ENCODE measurements around the gene TRAPPC3L. TPM values are rescaled to one million over a fixed set of nuclear protein-coding genes. Genes with fewer than 3 reads are reported as not detected.

Gene TRAPPC3L
- total and polyA plus RNA-seq, 3 donors from 2014 or later, result 0.37 to 0.39 TPM; not detected in 1

DNA sequence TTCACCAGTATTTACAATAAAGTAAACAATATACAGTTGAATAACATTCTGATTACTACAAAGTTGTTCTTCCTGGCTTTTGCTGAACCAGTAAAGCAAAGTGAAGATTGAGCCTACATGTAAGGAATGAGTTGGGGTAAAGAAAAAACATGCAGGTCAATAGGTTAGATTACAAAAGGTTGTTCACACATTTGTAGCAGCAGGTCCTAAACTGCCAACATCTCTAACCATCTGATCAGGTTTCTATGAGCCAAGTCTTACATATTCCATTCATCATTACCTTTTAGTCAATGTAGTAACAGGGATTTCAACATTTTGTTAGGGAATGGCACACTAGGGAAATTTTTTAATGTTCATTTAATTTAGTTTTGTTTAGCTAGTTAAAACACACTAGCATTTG is 93.6 kb downstream of the TRAPPC3L start:
- DNase-seq, result no peak
- TF ChIP-seq, protein P1, sequence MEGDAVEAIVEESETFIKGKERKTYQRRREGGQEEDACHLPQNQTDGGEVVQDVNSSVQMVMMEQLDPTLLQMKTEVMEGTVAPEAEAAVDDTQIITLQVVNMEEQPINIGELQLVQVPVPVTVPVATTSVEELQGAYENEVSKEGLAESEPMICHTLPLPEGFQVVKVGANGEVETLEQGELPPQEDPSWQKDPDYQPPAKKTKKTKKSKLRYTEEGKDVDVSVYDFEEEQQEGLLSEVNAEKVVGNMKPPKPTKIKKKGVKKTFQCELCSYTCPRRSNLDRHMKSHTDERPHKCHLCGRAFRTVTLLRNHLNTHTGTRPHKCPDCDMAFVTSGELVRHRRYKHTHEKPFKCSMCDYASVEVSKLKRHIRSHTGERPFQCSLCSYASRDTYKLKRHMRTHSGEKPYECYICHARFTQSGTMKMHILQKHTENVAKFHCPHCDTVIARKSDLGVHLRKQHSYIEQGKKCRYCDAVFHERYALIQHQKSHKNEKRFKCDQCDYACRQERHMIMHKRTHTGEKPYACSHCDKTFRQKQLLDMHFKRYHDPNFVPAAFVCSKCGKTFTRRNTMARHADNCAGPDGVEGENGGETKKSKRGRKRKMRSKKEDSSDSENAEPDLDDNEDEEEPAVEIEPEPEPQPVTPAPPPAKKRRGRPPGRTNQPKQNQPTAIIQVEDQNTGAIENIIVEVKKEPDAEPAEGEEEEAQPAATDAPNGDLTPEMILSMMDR (IDR thresholded peaks at IDR 0.05), result no peak
- no peak for TF ChIP-seq POLR2A (IDR thresholded peaks at IDR 0.05)
- Histone ChIP-seq H3K9me3 (no peaks in the 10 kb centered on the region), H3K36me3 (ENCODE audit: low read depth, missing control alignments) (no peaks in the 10 kb centered on the region), H3K27me3 (no peaks in the 10 kb centered on the region), H3K4me1 (no peaks in the 10 kb centered on the region), H3K4me3 (no peak overlapping the region), H3K27ac (no peak overlapping the region)
- intact Hi-C loops (cut with DNase I; ENCODE audit: low total_unique reads), result no loop called here

DNA sequence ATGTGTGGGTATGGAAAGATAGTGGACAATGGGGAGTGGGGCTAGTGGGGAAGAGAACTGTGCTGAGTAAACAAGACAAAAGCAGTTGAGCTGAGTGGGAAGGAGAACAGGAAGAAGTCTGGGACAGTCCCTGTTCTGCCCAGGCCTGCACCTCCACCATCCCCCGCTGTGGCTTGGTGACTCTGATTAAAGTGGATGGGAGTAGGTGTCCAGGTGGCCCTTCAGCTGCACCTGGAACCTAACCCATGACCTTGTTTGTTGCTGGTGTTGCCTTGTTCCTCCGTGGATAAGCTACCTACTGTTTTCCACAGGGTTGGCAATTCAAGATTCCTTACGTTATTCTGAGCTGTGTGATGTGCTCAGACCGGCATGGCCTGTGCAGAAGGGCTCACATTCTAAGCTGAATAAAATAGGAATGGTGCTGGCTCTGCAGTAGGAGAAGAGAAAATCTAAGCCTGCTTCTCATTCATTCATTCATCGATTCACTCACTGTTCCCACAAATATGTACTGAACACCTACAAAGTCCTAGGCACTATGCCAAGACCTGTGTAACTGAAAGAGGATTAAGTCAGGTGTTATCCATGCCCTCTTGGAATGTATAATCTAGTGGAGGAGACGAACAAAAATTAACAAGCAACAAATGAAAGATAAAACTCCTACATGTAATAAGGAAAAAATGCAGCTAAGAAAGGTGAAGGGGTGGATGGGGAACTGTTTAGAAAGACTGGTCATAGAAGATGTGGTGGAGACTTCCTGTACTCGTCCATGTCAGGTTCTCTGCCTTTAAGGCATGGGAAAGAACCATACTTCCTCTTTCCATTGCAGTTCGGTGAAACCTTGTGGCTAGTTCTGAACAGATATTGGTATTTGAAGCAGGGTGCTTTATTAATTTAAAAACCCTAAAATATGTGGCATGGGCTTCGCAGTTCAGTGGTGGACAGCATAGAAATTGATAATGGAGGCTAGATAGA is 94.4 kb downstream of the TRAPPC3L start:
- Histone ChIP-seq H3K27ac (no peak overlapping the region), H3K4me1 (no peaks in the 10 kb centered on the region), H3K36me3 (ENCODE audit: low read depth, missing control alignments) (no peaks in the 10 kb centered on the region), H3K27me3 (no peaks in the 10 kb centered on the region), H3K9me3 (no peaks in the 10 kb centered on the region), H3K4me3 (no peak overlapping the region)
- WGBS, 2 donors, result 84 to 86% methylated on average over 9 of the region's 9 CpGs
- intact Hi-C loops (cut with DNase I; ENCODE audit: low total_unique reads), result no loop called here
- no peak for DNase-seq
- TF ChIP-seq POLR2A (IDR thresholded peaks at IDR 0.05), result no peak
- TF ChIP-seq, protein P1 (IDR thresholded peaks at IDR 0.05), result no peak

DNA sequence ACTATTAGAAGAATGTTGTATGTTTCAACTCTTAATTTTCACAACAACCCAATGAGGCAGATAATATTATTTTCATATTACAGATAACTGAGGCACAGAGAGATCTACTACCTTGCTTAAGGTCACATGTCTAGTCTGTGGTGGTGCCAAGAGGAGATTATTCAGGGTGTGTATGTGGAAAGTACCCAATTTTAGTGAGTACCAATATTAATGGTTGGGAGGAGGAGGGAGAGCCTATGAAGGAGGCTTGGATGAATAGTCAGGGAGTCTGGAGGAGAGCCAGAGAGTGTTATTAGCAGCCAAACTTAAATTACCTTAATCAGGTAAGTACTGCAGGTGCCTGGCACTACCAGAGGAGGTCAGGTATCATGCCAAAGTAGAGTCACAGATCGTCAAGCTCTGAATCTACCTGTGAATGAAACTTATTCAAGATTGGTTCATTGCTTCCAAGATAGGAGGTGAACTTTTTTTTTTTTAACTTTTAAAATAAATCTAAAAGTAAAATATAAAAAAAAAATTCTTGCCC is 95.2 kb downstream of the TRAPPC3L start:
- no peak for TF ChIP-seq POLR2A (IDR thresholded peaks at IDR 0.05)
- TF ChIP-seq, protein P1 (IDR thresholded peaks at IDR 0.05), result no peak
- H3K9me3 ChIP-seq, result no peaks in the 10 kb centered on the region
- H3K27me3 ChIP-seq, result no peaks in the 10 kb centered on the region
- intact Hi-C loops (cut with DNase I; ENCODE audit: low total_unique reads), result no loop called here
- no peak overlapping the region for H3K4me3 ChIP-seq
- no peak overlapping the region for H3K27ac ChIP-seq
- WGBS, 2 donors, result 80 to 89% methylated on average over 1 of the region's 1 CpG
- H3K36me3 ChIP-seq (ENCODE audit: low read depth, missing control alignments), result no peaks in the 10 kb centered on the region
- no peaks in the 10 kb centered on the region for H3K4me1 ChIP-seq
- DNase-seq, result no peak

DNA sequence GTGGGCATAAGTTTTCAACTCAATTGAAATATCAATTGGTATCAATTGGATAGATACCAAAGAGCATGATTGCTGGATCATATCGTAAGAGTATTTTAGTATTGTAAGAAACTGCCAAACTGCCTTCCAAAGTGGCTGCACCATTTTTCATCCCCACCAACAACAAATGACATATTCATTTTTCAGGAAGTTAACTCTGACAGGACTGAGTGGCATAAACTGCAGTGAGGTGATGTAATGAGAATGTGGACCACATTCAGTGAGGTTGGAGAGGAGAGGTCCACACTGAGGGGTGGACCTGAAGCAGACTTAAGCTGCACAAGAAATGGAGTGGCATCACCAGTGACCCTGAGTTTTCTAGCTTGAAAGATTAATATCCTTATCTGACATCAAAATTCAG is 95.9 kb downstream of the TRAPPC3L start:
- Histone ChIP-seq H3K4me3 (no peak overlapping the region), H3K9me3 (no peaks in the 10 kb centered on the region), H3K27ac (no peak overlapping the region), H3K4me1 (no peaks in the 10 kb centered on the region), H3K36me3 (ENCODE audit: low read depth, missing control alignments) (no peaks in the 10 kb centered on the region), H3K27me3 (no peaks in the 10 kb centered on the region)
- WGBS, 2 donors, result 83 to 88% methylated on average over 1 of the region's 1 CpG
- intact Hi-C loops (cut with DNase I; ENCODE audit: low total_unique reads), result no loop called here
- no peak for DNase-seq
- TF ChIP-seq, protein P1 (IDR thresholded peaks at IDR 0.05), result no peak
- TF ChIP-seq POLR2A (IDR thresholded peaks at IDR 0.05), result no peak
